Measurements from ENCODE around the gene SURF2.

SURF2 gene

DNA sequence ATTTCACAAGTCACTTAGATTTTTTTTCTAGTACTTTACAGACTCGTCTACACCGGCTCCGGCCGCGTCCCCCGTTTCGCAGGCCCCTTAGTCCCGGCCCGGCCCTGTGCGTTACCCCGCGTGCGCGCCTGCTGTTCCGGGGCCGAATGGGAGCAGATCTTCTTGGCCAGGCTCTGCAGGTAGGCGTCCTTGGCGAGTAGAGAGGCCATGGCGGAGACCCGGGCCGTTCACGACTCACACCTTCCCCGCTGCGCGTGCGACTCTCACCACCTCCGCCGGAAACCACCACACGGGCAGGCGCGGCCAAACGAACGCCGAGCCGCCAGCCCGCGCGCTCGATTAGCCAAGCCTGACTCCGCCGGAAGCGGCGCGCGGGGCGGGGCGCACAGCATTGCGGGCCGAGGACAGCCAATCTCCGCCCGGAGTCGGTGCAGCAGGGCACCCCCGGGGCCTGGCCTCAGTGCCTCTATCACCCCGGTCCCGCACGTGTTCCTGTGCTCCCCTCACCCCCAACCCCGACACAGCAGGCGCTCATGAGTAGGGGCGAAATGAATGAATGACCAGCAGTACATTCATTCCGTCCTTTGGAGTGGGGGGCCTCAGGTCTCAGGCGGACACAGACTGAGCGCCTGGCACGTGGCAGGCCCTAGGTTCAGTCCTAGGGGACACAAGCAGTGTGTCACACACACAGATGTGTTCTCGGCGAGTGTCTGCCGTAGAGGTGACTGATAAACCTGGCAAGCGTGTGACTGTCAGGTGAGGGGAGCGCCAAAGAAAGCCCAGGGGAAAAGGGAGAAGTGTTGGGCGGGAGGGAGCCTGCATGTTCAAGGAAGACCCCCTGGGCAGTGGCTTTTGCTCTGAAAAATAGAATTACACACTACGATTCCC lies 20.2 kb upstream of the SURF2 start, which contains the start of gene SURF6:
TSS of gene SURF6 (minus strand) at position 265 of the 888 bp plus-strand sequence. CDS start at position 209, 56 bp downstream.
- TF ChIP-seq YY1 (IDR thresholded peaks at IDR 0.05; ENCODE audit: low read depth), result peak; percentile 90
- no peak for TF ChIP-seq CEBPB (IDR thresholded peaks at IDR 0.05)
- peak; percentile 58; the same call in 1 of the 2 replicates for TF ChIP-seq EGR1 (IDR thresholded peaks at IDR 0.05)
- TF ChIP-seq TEAD4 (IDR thresholded peaks at IDR 0.05), result peak; percentile 64
- TF ChIP-seq, protein P1, sequence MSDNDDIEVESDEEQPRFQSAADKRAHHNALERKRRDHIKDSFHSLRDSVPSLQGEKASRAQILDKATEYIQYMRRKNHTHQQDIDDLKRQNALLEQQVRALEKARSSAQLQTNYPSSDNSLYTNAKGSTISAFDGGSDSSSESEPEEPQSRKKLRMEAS (IDR thresholded peaks at IDR 0.05), result peak; percentile 97
- TF ChIP-seq EP300 (IDR thresholded peaks at IDR 0.05; ENCODE audit: borderline replicate concordance), result no peak
- TF ChIP-seq TCF12 (IDR thresholded peaks at IDR 0.05; ENCODE audit: low read depth), result peak; percentile 79
- TF ChIP-seq CREB1 (IDR thresholded peaks at IDR 0.05; ENCODE audit: low read depth), result no peak; the same call in 1 of the 2 replicates
- TF ChIP-seq, protein P2, sequence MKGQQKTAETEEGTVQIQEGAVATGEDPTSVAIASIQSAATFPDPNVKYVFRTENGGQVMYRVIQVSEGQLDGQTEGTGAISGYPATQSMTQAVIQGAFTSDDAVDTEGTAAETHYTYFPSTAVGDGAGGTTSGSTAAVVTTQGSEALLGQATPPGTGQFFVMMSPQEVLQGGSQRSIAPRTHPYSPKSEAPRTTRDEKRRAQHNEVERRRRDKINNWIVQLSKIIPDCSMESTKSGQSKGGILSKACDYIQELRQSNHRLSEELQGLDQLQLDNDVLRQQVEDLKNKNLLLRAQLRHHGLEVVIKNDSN (IDR thresholded peaks at IDR 0.05), result no peak; the same call in 1 of the 2 replicates
- TF ChIP-seq NFIC (IDR thresholded peaks at IDR 0.05), result no peak; the same call in none of the 2 replicates
- TF ChIP-seq FOXM1 (IDR thresholded peaks at IDR 0.05; ENCODE audit: borderline replicate concordance, low read depth), result no peak; the same call in 1 of the 2 replicates
- no peak; the same call in 1 of the 2 replicates for TF ChIP-seq ZBTB7A (IDR thresholded peaks at IDR 0.05; ENCODE audit: low read depth)
- no peak; the same call in 1 of the 2 replicates for TF ChIP-seq RAD21 (IDR thresholded peaks at IDR 0.05; ENCODE audit: low read depth)
- peak; percentile 87 for TF ChIP-seq TAF1 (IDR thresholded peaks at IDR 0.05; ENCODE audit: low read depth)
- TF ChIP-seq, protein P3, sequence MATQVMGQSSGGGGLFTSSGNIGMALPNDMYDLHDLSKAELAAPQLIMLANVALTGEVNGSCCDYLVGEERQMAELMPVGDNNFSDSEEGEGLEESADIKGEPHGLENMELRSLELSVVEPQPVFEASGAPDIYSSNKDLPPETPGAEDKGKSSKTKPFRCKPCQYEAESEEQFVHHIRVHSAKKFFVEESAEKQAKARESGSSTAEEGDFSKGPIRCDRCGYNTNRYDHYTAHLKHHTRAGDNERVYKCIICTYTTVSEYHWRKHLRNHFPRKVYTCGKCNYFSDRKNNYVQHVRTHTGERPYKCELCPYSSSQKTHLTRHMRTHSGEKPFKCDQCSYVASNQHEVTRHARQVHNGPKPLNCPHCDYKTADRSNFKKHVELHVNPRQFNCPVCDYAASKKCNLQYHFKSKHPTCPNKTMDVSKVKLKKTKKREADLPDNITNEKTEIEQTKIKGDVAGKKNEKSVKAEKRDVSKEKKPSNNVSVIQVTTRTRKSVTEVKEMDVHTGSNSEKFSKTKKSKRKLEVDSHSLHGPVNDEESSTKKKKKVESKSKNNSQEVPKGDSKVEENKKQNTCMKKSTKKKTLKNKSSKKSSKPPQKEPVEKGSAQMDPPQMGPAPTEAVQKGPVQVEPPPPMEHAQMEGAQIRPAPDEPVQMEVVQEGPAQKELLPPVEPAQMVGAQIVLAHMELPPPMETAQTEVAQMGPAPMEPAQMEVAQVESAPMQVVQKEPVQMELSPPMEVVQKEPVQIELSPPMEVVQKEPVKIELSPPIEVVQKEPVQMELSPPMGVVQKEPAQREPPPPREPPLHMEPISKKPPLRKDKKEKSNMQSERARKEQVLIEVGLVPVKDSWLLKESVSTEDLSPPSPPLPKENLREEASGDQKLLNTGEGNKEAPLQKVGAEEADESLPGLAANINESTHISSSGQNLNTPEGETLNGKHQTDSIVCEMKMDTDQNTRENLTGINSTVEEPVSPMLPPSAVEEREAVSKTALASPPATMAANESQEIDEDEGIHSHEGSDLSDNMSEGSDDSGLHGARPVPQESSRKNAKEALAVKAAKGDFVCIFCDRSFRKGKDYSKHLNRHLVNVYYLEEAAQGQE (IDR thresholded peaks at IDR 0.05; ENCODE audit: low read depth), result no peak

DNA sequence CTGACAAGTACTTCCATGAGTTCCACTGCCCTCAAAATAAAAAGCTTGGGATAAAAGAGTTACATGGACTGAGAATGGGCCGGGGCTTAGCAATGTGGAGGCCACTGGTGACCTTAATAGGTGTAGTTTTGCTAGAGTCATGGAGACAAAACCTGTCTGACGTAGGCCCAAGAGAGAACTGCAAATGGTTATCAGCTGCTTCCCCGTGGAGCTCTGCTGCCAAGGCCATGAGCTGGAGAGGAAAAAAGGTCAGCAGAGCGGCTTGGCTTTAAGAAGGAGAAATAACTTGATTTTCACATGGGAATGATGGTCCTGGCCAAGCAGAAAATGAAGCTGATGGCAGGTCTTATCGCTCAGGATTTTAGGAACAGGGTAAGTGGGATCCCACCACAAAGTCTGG lies 16.7 kb upstream of the SURF2 start:
- no peak for TF ChIP-seq YY1 (IDR thresholded peaks at IDR 0.05; ENCODE audit: low read depth)
- TF ChIP-seq CREB1 (IDR thresholded peaks at IDR 0.05; ENCODE audit: low read depth), result no peak
- TF ChIP-seq NFIC (IDR thresholded peaks at IDR 0.05), result no peak
- TF ChIP-seq ZBTB7A (IDR thresholded peaks at IDR 0.05; ENCODE audit: low read depth), result no peak
- no peak for TF ChIP-seq TCF12 (IDR thresholded peaks at IDR 0.05; ENCODE audit: low read depth)
- TF ChIP-seq CEBPB (IDR thresholded peaks at IDR 0.05), result no peak
- no peak for TF ChIP-seq TEAD4 (IDR thresholded peaks at IDR 0.05)
- TF ChIP-seq, protein P2 (IDR thresholded peaks at IDR 0.05), result no peak
- TF ChIP-seq EP300 (IDR thresholded peaks at IDR 0.05; ENCODE audit: borderline replicate concordance), result no peak
- no peak for TF ChIP-seq EGR1 (IDR thresholded peaks at IDR 0.05)
- TF ChIP-seq, protein P1 (IDR thresholded peaks at IDR 0.05), result no peak
- TF ChIP-seq, protein P3 (IDR thresholded peaks at IDR 0.05; ENCODE audit: low read depth), result no peak
- no peak for TF ChIP-seq RAD21 (IDR thresholded peaks at IDR 0.05; ENCODE audit: low read depth)
- TF ChIP-seq FOXM1 (IDR thresholded peaks at IDR 0.05; ENCODE audit: borderline replicate concordance, low read depth), result no peak

DNA sequence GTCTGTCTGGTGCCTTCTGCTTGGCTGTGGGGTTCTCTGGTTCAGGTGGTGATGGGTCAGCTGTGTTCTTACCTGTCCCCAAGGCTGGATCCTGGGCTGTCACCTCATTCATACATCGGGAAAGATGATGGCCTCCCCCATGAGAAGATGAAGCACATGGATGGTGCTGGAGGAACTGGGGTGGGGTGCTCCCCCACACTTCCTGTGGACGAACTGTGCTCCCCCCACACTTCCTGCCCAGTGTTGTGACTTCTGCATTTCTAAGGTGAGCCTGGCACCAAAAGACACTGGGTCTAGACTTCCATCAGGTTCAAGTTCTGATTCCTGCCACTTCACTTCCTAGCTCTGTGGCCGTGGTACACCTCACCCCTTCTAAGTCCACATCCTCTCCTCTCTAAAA lies 16.1 kb upstream of the SURF2 start:
- TF ChIP-seq TAF1 (IDR thresholded peaks at IDR 0.05; ENCODE audit: low read depth) (no peak), EGR1 (IDR thresholded peaks at IDR 0.05) (no peak), RAD21 (IDR thresholded peaks at IDR 0.05; ENCODE audit: low read depth) (no peak), TEAD4 (IDR thresholded peaks at IDR 0.05) (no peak), CEBPB (IDR thresholded peaks at IDR 0.05) (no peak), YY1 (IDR thresholded peaks at IDR 0.05; ENCODE audit: low read depth) (no peak), NFIC (IDR thresholded peaks at IDR 0.05) (no peak), EP300 (IDR thresholded peaks at IDR 0.05; ENCODE audit: borderline replicate concordance) (no peak)
- TF ChIP-seq, protein P2 (IDR thresholded peaks at IDR 0.05), result no peak
- TF ChIP-seq, protein P3 (IDR thresholded peaks at IDR 0.05; ENCODE audit: low read depth), result no peak
- TF ChIP-seq, protein P1 (IDR thresholded peaks at IDR 0.05), result no peak

All from Ishikawa (cell line).